Esophagus (tissue), 2 donors: Measurements from ENCODE around the gene PITX1. TPM values are rescaled to one million over a fixed set of nuclear protein-coding genes. Genes with fewer than 3 reads are reported as not detected.

Experiments
- H3K27ac ChIP-seq, 2 donors: one replicate each; pipeline ENCODE4 v1.5.1; 2013; ENCODE audit warnings: low read depth in 2 of 2, mild to moderate bottlenecking in 2 of 2, inconsistent platforms in 1 of 2, low read length in 1 of 2, moderate library complexity in 1 of 2
- H3K27me3 ChIP-seq, 2 donors: one replicate each; pipeline ENCODE4 v1.6.1; 2013; ENCODE audit warnings: low read length in 2 of 2, control low read depth in 1 of 2, mild to moderate bottlenecking in 1 of 2; ENCODE audit not compliant: insufficient read depth in 2 of 2, control insufficient read depth in 1 of 2
- H3K36me3 ChIP-seq, 2 donors: one replicate each; pipeline ENCODE4 v1.6.1; 2013; ENCODE audit warnings: low read length in 1 of 2; ENCODE audit not compliant: control insufficient read depth in 2 of 2, insufficient read depth in 2 of 2
- H3K4me1 ChIP-seq, 2 donors: one replicate each; pipeline ENCODE4 v1.6.1; 2013; ENCODE audit warnings: low read length in 1 of 2; ENCODE audit not compliant: control insufficient read depth in 2 of 2, insufficient read depth in 2 of 2
- H3K4me3 ChIP-seq, 2 donors: one replicate each; pipeline ENCODE4 v1.5.1; 2013; ENCODE audit warnings: low read length in 2 of 2, mild to moderate bottlenecking in 2 of 2, low read depth in 1 of 2, moderate library complexity in 1 of 2
- H3K9me3 ChIP-seq, 2 donors: one replicate each; pipeline ENCODE4 v1.6.1; 2013; ENCODE audit warnings: mild to moderate bottlenecking in 2 of 2, low read depth in 1 of 2, low read length in 1 of 2, moderate library complexity in 1 of 2; ENCODE audit not compliant: control insufficient read depth in 2 of 2, insufficient read depth in 1 of 2
- WGBS, 2 donors: extraction: QIAGEN DNeasy Blood & Tissue Kit; methylation state at CpG; one replicate each; pipeline ENCODE4 v1.1.7; 2013; 5-methylcytosine and 5-hydroxymethylcytosine counted together
- polyA plus RNA-seq, 2 donors: library from polyadenylated mRNA; stranded (reverse); fragments of 200-250 nt; gene quantifications; one replicate each; pipeline ENCODE4 v1.2.3, GENCODE V29; 2013
- donor health status: healthy with polysubstance abuse.
- donor health status: Bipolar disorder and iron deficiency.

The PITX1 gene
- polyA plus RNA-seq, 2 donors, result 485 to 519 TPM

DNA sequence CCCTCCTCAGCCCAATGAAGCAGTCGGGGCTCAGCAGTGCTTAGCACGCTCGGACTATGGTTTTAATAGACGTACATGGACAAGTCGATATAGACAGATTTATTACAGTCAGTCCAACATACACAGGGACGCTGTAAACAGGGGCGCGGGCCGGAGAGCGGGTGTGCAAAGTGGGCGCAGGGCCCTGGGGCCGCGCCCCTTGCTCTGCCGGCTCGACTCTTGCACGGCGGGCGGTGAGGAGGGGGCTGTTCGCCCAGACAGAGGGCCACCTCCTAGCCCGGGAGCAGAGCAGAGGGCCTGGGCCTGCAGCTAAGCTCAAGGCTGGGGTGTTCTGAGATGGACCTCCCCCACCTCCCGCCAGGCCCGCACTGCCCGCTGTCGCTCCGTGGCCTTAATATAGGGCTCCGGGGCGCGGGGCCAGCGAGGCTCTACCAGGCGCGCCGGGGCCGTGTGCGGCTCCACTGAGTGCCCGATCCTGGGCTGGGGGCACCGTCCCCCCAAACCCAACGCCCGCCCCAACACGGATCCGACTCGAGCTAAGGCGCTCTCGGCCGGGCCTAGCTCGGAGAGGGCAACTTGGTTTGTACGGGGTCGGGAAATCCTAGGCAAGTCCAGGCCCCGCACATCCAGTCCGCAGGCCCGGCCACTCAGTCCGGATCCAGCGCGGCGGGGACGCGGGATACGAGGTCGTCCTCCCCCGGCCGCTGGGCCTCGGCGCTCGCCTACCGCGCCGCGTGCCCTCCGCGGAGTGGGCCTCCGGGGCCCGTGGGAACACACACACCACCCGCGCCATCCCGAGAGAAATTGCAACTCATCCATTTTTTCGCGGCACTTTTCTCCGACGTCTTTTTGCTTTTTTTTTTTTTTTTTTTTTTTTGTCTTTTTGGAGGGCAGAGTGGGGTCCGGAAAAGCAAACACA, 6.1 kb downstream of the PITX1 start:
- peaks cover 0 to 49% of the 10 kb centered on the region in 2 donors for H3K36me3 ChIP-seq
- H3K4me1 ChIP-seq, result peaks cover 6 to 14% of the 10 kb centered on the region in 2 donors
- H3K27ac ChIP-seq, result peak overlapping the region; percentile 96 to 99
- peaks cover 0 to 3% of the 10 kb centered on the region in 2 donors for H3K9me3 ChIP-seq
- H3K27me3 ChIP-seq, result no peaks in the 10 kb centered on the region
- WGBS, 2 donors, result 14 to 21% methylated on average over 68 to 79 of the region's 79 CpGs
- peak overlapping the region; percentile 63 to 83 for H3K4me3 ChIP-seq

DNA sequence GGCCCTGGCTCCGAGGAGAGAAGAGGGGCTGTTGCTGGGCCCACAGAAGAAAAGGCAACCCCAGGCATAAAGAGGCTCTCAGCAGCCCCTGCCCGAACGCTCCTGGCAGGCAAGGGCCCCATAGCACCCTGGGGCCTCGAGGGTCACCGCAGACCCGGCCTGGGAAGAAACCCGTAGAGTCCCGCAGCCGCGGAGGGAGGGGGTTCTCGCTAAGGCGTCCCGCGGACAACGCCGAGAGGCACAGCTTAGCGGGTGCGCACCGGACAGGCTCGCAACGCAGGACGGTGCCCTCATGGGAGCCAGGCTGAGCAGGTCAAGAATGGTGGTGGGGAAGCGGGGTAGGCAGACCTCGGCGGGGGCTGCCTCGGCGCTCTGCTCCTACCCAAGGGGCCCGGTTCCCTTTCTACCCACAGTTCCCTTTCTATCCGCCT, 6.7 kb downstream of the PITX1 start:
- H3K27ac ChIP-seq, result peak overlapping the region; percentile 96 to 99
- H3K4me3 ChIP-seq, result peak overlapping the region; percentile 63 to 83

DNA sequence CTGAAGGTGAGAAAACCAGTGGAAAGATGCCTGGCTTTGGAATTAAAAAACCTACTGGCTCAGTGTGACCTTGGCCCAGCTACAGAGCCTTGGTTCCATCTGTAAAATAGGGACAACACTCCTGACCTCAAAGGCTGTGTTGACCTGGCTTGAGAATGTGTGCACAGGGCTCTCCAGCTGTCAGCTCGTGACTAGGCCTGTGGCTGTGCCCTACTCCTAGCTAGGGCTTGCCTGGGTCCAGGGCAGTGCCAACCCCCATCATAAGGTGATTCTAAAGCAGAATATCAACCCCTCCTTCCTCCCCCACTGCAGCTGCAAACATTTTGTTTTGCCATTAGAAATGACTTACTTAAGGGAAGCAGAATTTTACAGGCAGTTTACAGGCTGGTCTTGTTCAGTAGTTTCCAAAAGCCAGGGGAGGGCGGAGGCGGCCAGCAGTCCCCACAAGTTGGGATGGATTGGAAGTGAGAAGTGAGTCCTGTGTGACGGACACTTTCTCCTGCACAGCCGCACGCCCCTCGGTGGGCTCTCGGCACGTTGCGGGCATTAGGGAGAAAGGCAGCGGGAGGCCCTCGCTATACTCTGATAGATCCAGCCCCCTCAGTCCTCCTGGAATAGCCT, 7.3 kb downstream of the PITX1 start:
- Histone ChIP-seq H3K36me3 (peaks cover 0 to 47% of the 10 kb centered on the region in 2 donors), H3K27me3 (no peaks in the 10 kb centered on the region), H3K4me1 (peaks cover 6 to 14% of the 10 kb centered on the region in 2 donors), H3K4me3 (peak overlapping the region; percentile 63 to 83), H3K9me3 (peaks cover 0 to 3% of the 10 kb centered on the region in 2 donors), H3K27ac (peak overlapping the region; percentile 96 to 99)
- WGBS, 2 donors, result 30 to 56% methylated on average over 12 of the region's 12 CpGs

More for the DNA sequence above, 6.7 kb downstream of the PITX1 start:
- Histone ChIP-seq H3K9me3 (peaks cover 0 to 3% of the 10 kb centered on the region in 2 donors), H3K27me3 (no peaks in the 10 kb centered on the region), H3K4me1 (peaks cover 6 to 14% of the 10 kb centered on the region in 2 donors), H3K36me3 (peaks cover 0 to 49% of the 10 kb centered on the region in 2 donors)
- WGBS, 2 donors, result 17 to 20% methylated on average over 29 of the region's 29 CpGs

DNA sequence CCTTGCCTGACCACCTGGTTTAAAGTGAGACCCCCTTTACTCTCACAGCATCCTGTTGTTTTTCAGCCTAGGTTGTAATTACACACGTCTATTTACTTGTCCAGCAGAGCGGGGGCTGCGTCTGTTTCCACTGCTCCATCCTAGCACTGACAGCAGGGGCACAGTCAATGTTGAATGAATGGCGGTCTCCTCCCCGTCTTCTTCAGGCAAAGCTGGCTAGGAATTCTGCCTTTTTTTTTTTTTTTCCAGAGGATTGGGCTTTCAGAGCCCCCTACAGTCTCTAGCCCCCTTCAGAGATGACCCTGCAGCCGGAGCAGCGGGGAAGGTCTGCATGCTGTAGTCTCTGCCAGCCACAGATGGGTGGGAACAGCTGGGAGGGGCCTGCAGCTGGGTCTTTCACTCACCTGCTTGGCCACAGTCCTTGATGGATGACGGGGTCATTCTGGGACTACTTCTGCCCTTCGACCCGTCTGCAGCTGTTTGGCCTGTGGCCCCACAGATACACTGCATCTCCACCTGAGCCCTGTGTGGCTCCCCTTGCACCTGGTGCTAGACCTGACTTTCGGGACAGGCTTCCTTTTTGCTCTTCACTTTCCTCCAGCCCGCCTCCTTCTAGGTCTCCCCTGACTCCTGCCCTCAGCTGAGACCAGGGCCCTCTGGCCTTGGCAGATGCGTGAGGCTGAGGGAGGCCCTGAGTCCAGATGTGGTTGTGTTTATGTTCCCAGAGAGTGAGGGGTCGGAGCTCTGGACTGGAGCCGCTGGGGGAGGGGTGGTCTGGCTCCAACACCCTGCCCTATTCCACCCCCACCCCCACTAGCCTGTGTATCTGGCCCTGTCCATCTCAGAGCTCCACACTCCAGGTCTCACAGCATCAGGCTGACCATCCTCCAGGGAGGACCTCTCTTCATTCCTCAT, 8.0 kb downstream of the PITX1 start:
- 52 to 55% methylated on average over 15 of the region's 15 CpGs for WGBS, 2 donors
- Histone ChIP-seq H3K36me3 (peaks cover 0 to 40% of the 10 kb centered on the region in 2 donors), H3K4me3 (peak overlapping the region in 1 of 2 donors; percentile 83), H3K9me3 (peaks cover 0 to 3% of the 10 kb centered on the region in 2 donors), H3K27me3 (no peaks in the 10 kb centered on the region), H3K4me1 (peaks cover 0 to 14% of the 10 kb centered on the region in 2 donors), H3K27ac (peak overlapping the region; percentile 96 to 99)

DNA sequence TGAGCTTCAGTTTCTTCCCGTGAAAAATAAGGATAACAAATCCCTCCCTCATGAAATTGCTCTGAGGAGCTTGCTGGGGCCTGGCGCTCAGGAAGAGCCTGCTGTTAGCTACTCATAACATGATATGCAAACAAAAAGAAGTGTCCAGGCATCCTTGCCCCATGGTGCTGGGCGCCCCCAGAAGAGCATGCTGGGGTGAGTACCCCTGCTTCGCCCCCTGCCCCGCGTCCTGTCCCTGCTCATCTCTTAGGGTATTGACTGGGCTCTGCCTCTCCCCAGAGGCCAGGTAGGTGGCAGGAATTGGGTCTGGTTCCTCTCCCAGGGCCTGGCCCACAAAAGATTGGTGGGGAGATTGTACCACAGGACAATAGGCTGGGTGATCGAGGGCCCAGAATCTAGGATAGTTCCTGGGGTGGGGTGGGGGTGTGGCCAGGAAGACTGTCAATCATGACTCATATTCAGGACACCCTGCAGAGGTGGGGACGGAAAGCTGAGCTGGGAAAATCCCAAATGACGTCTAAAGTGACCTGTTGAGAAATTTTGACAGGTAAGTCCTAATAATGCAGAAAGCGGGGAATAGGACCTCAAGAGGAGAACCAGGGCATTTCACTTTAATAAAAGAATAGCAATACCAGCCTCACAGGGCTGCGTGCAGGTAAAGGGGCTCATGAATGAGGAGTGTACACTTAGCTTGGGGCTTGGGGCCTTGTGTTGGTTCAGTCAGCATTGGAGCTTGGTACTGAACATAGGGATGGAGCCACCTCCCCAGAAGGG, 8.9 kb downstream of the PITX1 start:
- H3K36me3 ChIP-seq, result peaks cover 0 to 33% of the 10 kb centered on the region in 2 donors
- peak overlapping the region; percentile 96 to 99 for H3K27ac ChIP-seq
- no peaks in the 10 kb centered on the region for H3K27me3 ChIP-seq
- H3K4me3 ChIP-seq, result no peak overlapping the region
- WGBS, 2 donors, result 60 to 71% methylated on average over 11 of the region's 11 CpGs
- H3K4me1 ChIP-seq, result peaks cover 0 to 14% of the 10 kb centered on the region in 2 donors
- peaks cover 0 to 3% of the 10 kb centered on the region in 2 donors for H3K9me3 ChIP-seq

DNA sequence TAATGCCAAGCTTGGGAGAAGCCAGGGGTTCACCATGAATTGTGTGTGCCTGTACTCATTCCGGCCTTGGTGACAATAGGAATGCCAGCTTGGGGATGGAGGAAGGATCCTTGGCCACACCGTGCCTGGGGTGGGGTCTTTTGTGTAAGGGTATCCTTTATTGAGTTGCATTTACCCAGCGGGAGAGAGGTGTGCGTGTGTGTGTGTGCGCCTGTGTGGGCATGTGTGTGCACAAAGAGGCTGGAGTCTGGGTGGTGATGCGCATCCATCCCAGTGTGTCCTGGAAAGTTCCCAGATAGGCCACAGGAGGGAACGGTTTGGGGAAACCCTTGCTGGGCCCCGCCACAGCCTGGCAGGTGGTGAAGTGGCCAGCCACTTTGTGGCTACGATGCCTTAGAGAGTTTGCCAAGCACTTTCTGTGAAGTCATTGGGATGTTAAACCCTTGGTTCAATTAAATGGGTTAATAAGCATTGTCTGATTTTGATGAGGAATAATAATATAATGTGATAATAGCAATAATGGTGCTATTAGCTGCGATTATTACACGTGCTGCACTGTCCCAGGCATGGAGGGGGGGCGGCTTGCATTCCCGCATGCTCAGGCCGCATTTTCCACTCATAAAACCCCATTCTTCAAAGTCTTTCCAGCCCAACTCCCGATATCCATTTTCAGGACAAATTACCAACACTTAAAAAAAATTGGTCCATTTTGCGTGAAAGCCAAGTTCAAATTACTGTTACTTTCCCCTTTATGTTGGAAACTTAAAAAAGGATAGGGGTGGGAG, 13.7 kb downstream of the PITX1 start:
- Histone ChIP-seq H3K36me3 (peaks cover 0 to 2% of the 10 kb centered on the region in 2 donors), H3K9me3 (no peaks in the 10 kb centered on the region), H3K4me3 (no peak overlapping the region), H3K27me3 (no peaks in the 10 kb centered on the region), H3K27ac (peak overlapping the region in 1 of 2 donors; percentile 6), H3K4me1 (peaks cover 4 to 14% of the 10 kb centered on the region in 2 donors)
- WGBS, 2 donors, result 79 to 81% methylated on average over 16 of the region's 16 CpGs

DNA sequence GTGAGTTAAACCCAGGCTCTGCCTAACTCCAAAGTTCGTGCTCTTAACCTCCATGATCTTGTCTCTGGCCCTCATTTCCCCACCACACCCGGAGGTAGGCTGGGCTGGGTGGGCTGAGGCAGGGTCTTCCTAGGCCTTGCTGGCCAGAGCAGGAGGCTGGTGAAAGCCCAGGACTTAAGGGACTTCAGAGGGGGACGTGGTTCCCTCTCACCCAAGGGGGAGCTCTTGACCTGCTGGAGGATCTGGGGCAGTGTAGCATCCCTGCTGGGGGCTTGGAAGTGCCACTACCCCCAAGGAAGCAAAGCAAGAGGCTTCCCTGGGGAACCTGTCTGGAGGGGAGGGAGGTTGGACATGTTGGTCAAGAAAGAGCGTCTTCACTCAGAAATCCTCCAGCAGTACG, 14.7 kb downstream of the PITX1 start:
- peaks cover 0 to 2% of the 10 kb centered on the region in 2 donors for H3K36me3 ChIP-seq
- WGBS, 2 donors, result 81 to 89% methylated on average over 5 of the region's 5 CpGs
- no peak overlapping the region for H3K4me3 ChIP-seq
- H3K4me1 ChIP-seq, result peaks cover 5 to 19% of the 10 kb centered on the region in 2 donors
- H3K27ac ChIP-seq, result no peak overlapping the region
- no peaks in the 10 kb centered on the region for H3K9me3 ChIP-seq
- no peaks in the 10 kb centered on the region for H3K27me3 ChIP-seq

DNA sequence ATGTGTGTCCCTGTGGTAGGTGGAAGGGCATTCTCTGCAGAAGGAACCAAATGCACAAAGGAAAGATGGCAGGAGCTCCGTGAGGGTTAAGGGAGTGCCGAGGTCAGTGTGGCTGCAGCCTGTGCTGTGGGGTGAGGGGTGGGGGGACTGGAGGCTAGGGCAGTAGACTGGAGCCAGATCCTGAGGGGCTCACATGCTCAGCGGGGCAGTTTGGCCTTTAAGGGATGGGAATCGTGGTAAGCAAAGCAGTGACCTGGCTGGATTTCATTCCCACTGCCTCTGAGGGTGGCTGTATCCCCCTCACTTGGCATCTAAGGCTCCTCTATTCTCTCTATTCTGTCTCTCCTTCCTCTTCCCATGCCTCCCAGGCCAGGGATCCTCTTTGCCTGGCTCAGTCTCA, 15.6 kb downstream of the PITX1 start:
- H3K4me3 ChIP-seq, result no peak overlapping the region
- WGBS, 2 donors, result 92 to 95% methylated on average over 4 of the region's 4 CpGs
- no peaks in the 10 kb centered on the region for H3K27me3 ChIP-seq
- H3K9me3 ChIP-seq, result no peaks in the 10 kb centered on the region
- no peaks in the 10 kb centered on the region for H3K36me3 ChIP-seq
- H3K27ac ChIP-seq, result no peak overlapping the region
- peaks cover 5 to 21% of the 10 kb centered on the region in 2 donors for H3K4me1 ChIP-seq
